ENCODE data around the gene CSRNP2.

Gene CSRNP2, protein sequence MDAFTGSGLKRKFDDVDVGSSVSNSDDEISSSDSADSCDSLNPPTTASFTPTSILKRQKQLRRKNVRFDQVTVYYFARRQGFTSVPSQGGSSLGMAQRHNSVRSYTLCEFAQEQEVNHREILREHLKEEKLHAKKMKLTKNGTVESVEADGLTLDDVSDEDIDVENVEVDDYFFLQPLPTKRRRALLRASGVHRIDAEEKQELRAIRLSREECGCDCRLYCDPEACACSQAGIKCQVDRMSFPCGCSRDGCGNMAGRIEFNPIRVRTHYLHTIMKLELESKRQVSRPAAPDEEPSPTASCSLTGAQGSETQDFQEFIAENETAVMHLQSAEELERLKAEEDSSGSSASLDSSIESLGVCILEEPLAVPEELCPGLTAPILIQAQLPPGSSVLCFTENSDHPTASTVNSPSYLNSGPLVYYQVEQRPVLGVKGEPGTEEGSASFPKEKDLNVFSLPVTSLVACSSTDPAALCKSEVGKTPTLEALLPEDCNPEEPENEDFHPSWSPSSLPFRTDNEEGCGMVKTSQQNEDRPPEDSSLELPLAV

DNA sequence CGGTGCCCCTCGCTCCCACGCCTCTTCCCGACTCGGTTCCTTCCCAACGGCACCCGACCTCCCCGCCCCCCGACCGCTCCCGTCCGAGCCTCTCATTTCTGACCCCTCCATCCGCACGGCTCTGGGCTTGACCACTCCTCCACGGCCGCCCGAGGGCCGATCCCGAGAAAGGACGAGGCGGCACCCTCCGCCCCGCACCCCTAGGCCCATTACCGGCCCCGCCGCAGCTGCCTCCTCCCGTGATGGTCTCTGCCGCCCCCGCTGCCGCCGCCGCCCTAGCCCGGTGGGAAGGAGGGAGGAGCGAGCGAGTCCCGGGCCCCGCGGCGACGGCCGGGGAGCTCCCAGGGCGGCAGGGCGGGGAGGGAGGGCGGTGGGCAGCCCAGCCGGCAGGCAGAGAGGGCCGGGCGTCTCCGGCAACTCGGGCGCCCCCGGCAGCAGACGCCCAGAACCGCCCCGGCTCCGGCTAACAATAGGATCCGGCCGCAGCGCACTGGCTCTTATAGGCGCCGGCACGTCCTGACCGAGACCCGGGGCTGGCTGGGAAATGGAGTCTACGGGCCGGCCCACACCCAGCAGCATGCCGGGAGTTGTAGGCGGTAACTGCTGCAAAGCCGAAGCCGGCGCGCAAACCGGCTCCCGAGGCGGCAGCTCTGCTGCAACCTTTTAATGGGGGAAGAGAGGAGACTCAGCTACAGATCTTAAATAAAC lies at the start of gene CSRNP2:
Gene CSRNP2, minus strand, starts transcription at position 471 of the 708 bp plus-strand sequence. CDS start 7,035 bp downstream, outside the sequence.
- TF ChIP-seq JUND (IDR thresholded peaks at IDR 0.05; ENCODE audit: low read depth) = no peak
- in situ Hi-C loops (cut with HindIII; ENCODE audit: low pct_unique_long_range_greater_than_20kb, low sequenced_read_pairs) = no loop called here
- peak; percentile 93 to 97 for DNase-seq (ENCODE audit: low read depth in 1 of 2, low spot score in 1 of 2)

DNA sequence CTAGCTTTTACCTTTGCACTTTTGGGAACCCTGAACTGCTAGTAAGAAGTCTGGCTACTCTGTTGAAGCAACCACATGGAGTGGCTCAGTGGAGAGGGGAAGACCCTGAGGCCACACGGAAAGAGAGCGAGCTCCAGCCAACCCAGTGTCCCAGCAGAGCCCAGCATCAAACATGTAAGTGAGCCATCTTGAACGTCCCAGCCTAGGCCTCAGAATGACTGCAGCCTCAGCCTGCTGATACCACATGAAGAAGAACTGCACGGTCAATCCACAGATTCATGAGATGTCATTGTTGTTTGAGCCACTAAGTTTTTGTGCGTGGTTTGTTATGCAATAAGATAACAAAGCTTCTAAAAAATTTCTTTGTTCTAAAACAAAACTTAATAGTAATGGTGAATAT lies 49.3 kb upstream of the CSRNP2 start:
- TF ChIP-seq JUND (IDR thresholded peaks at IDR 0.05; ENCODE audit: low read depth) = no peak
- in situ Hi-C loops (cut with HindIII; ENCODE audit: low pct_unique_long_range_greater_than_20kb, low sequenced_read_pairs) = no loop called here
- no peak for DNase-seq (ENCODE audit: low read depth in 1 of 2, low spot score in 1 of 2)

DNA sequence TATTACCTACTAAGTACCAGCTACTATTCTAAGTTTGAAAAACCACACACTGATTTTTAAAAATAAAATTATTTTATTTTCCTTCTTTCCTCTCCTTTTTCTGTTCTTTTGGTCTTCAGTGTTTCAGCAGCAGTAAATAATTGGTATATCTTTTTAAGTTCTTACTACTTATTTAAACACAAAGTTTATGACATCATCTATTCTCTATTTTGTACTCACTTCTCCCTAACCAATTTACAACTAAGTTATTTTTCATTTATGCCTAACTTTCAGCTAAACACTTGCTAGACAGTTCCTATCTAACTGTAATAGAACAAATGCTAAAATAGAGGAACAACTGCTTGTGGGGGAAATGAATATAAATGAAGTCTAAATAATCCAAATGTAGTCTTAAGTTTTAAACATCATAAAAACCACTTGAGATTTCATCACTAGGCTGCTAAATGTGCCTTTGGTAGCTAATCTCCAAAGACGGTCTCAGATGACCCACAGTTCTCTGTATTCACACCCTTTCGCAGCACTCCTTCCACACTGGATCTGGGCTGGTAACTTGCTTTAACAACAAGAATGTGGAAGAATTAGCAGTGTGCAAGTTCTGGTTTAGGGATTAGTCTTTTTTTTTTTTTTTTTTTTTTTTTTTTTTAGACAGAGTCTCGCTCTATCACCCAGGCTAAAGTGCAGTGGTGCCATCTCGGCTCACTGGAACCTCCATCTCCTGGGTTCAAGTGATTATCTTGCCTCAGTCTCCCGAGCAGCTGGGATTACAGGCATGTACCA lies 48.5 kb upstream of the CSRNP2 start:
- DNase-seq (ENCODE audit: low read depth in 1 of 2, low spot score in 1 of 2) = no peak
- TF ChIP-seq JUND (IDR thresholded peaks at IDR 0.05; ENCODE audit: low read depth) = no peak
- in situ Hi-C loops (cut with HindIII; ENCODE audit: low pct_unique_long_range_greater_than_20kb, low sequenced_read_pairs) = no loop called here

DNA sequence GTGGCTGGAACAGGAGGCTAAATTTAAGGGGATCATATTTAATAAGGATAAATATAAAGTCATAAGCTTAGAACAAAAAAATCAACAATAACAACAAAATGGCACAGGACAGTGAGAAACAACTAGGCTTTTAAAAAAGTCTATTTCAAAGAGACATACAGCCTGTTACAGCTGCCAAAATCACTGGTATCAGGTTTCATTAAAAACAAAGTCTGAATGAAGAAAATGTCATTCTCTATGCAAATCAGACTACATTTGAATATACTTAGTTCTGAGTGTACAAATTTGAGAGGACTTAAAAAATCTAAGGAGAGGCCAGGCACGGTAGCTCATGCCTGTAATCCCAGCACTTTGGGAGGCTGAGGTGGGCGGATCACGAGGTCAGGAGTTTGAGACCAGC lies 45.5 kb upstream of the CSRNP2 start:
- no peak for TF ChIP-seq JUND (IDR thresholded peaks at IDR 0.05; ENCODE audit: low read depth)
- no peak for DNase-seq (ENCODE audit: low read depth in 1 of 2, low spot score in 1 of 2)
- in situ Hi-C loops (cut with HindIII; ENCODE audit: low pct_unique_long_range_greater_than_20kb, low sequenced_read_pairs) = no loop called here

DNA sequence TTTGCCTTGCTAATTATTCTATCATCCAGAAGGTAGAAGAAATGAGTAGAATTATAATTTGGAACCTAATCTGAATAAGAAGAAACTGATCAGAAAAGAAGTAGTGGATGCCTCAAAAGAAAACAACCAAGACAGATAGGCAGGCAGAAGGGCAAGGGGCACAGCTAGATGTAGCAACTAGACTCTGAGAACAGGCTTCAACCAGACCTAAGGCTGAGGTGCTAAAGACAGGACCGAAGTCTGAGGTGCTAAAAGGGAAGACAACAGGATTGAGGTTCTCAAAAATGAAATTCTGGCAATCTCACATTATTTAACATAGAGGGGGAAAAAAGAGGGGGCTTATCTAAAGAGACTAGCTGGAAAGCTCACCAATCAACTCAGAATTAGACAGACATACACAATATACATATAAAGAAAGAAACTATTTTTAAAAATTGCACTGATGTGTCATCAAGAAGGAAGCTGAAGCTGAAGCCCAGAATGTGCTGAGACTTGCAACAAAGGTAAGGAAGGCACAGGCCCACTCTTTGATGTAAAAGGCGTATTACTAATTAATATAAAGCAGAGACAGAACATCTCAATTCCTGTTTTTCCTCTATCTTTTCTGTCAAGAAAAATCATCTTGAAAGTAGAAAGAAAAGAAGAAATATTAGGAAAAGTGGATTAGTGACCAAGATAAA lies 43.8 kb upstream of the CSRNP2 start:
- in situ Hi-C loops (cut with HindIII; ENCODE audit: low pct_unique_long_range_greater_than_20kb, low sequenced_read_pairs) = no loop called here
- no peak for TF ChIP-seq JUND (IDR thresholded peaks at IDR 0.05; ENCODE audit: low read depth)
- DNase-seq (ENCODE audit: low read depth in 1 of 2, low spot score in 1 of 2) = no peak

DNA sequence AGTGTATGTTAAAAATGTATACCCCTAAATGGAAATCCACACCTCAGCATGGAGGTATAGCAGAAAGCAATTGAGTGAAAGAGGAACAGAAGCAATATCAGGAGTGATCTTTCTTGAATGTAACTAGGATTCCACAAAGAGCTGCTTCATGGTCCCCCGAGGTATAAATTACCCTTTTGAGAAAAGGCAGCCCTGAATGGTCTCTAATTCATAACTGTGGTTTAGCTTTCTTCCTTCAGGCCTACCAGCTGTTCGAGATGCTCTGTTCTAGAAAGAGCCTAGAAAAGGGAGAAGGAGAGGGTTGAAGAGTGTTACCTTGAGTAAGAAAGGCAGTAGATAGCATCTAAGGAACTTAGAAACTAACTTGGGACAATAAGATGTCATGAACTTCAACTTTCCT lies 42.9 kb upstream of the CSRNP2 start:
- in situ Hi-C loops (cut with HindIII; ENCODE audit: low pct_unique_long_range_greater_than_20kb, low sequenced_read_pairs) = no loop called here
- no peak for DNase-seq (ENCODE audit: low read depth in 1 of 2, low spot score in 1 of 2)
- TF ChIP-seq JUND (IDR thresholded peaks at IDR 0.05; ENCODE audit: low read depth) = no peak

DNA sequence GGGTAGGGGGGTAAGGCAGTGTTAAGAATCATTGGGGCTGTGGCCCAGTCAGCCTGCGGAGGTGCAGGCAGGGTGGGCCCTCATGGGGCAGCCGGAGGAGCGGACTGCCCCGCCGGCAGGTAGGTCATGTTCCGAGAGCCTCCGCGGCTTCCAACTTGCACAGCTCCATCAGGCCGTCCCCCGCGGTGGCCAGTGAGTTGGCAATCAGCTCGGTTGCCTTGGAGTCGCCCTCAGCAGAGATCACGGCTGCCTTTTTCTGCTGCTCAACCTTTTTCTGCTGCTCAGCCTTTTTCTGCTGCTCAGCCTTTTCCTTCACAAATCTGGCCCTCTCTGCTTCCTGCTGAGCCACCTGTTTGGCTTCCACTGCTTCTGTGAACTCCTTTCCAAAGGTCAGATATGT lies 41.1 kb upstream of the CSRNP2 start:
- no peak for TF ChIP-seq JUND (IDR thresholded peaks at IDR 0.05; ENCODE audit: low read depth)
- no peak for DNase-seq (ENCODE audit: low read depth in 1 of 2, low spot score in 1 of 2)
- in situ Hi-C loops (cut with HindIII; ENCODE audit: low pct_unique_long_range_greater_than_20kb, low sequenced_read_pairs) = no loop called here

DNA sequence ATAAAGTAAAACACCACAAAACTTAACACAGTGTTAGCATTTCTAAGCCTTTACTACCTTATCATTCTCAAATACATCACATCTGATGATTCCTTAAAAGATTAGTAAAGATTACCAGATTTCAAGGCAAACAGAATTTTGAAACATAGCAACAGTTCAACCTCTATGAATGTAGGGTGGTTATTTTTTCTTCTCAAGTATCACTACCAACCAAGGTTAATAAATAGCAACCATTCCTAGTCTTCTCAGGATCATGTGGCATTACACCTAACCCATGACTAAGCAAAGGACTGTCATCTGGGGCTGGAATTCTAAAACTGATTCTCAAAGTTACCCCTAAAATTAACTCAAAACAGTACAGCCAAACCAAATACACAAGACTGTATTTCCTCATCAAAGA lies 39.4 kb upstream of the CSRNP2 start:
- TF ChIP-seq JUND (IDR thresholded peaks at IDR 0.05; ENCODE audit: low read depth) = no peak
- no peak for DNase-seq (ENCODE audit: low read depth in 1 of 2, low spot score in 1 of 2)
- in situ Hi-C loops (cut with HindIII; ENCODE audit: low pct_unique_long_range_greater_than_20kb, low sequenced_read_pairs) = no loop called here

DNA sequence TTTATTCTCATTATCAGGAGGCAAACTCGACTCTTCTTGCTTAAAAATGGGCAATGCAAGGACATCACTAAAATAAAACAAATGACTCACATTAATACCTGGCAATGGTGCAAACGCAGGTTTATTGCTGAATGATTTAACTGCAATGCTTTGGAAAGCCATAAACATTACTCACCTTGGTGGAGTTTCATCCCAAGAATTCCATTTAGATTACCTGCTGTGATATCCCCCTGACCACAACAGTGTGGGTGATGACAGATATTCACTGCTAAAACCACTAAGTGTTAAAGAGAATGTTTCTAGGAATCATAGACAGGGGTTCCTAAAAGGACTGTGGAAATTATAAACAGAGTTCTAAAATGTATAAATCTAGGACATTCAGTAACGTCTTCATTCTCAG lies 35.3 kb upstream of the CSRNP2 start:
- in situ Hi-C loops (cut with HindIII; ENCODE audit: low pct_unique_long_range_greater_than_20kb, low sequenced_read_pairs) = no loop called here
- no peak for TF ChIP-seq JUND (IDR thresholded peaks at IDR 0.05; ENCODE audit: low read depth)
- no peak for DNase-seq (ENCODE audit: low read depth in 1 of 2, low spot score in 1 of 2)

DNA sequence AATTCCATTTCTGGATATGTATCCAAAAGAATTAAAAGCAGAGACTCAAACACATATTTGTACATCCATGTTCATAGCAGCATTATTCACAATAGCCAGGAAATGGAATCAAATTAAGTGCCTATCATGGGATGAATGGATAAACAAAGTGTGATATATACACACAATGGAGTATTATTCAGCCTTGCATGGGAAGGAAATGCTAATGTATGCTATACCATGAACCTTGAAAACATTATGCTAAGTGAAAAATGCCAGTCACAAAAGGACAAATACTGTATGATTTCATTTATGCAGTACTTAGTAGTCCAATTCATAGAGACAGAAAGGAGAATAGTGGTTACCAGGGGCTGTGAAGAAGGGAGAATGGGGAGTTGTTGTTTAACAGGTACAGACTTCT lies 32.1 kb upstream of the CSRNP2 start:
- in situ Hi-C loops (cut with HindIII; ENCODE audit: low pct_unique_long_range_greater_than_20kb, low sequenced_read_pairs) = no loop called here
- TF ChIP-seq JUND (IDR thresholded peaks at IDR 0.05; ENCODE audit: low read depth) = no peak
- DNase-seq (ENCODE audit: low read depth in 1 of 2, low spot score in 1 of 2) = no peak

DNA sequence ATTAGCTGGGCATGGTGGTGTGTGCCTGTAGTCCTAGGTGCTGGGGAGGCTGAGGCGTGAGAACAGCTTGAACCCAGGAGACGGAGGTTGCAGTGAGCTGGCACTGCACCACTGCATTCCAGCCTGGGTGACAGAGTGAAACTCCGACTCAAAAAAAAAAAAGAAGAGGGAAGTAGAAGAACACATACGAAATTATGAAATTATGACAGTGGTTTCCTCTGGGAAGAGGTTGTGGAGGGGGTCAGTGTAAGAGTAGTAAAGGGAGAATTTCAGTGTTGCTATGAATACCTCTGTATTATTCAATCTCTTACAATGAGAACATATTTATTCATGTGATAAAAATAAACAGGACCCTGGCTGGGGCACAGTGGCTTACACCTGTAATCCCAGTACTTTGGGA lies 24.7 kb upstream of the CSRNP2 start:
- TF ChIP-seq JUND (IDR thresholded peaks at IDR 0.05; ENCODE audit: low read depth) = no peak
- no peak for DNase-seq (ENCODE audit: low read depth in 1 of 2, low spot score in 1 of 2)
- in situ Hi-C loops (cut with HindIII; ENCODE audit: low pct_unique_long_range_greater_than_20kb, low sequenced_read_pairs) = no loop called here

DNA sequence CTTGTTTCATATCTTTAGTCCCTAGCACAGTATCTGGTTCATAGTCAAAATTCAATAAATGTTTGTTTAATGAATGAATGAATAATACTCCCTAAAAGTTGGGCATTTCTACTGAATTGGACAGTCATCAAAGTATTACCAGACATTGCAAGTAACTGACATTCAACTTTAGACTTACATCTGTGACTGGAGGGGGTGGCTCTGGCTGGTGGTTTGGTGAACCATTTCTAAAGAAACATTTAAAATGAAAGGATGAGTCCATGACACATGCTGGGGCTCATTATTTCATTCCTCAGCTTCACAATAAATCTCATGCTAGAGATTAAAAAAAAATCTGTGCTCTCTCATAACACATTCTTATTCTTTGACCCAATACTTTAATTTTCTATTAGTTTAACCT lies 20.6 kb upstream of the CSRNP2 start:
- DNase-seq (ENCODE audit: low read depth in 1 of 2, low spot score in 1 of 2) = no peak
- in situ Hi-C loops (cut with HindIII; ENCODE audit: low pct_unique_long_range_greater_than_20kb, low sequenced_read_pairs) = no loop called here
- TF ChIP-seq JUND (IDR thresholded peaks at IDR 0.05; ENCODE audit: low read depth) = no peak
